Rectal smooth muscle tissue (tissue), 1 donor: ENCODE measurements around the gene USP50.
"Not testable (repeated sequence)": the region's sequence is repeated elsewhere in the genome, so short reads cannot be mapped to it uniquely, and the experiment has no call there.

Source experiments
- H3K27ac ChIP-seq: one replicate; pipeline ENCODE4 v1.7.0; 2013; ENCODE audit warnings: low read depth, low read length, inconsistent platforms
- H3K27me3 ChIP-seq: one replicate; pipeline ENCODE4 v1.7.0; 2013; ENCODE audit warnings: low read length; ENCODE audit not compliant: control insufficient read depth, insufficient read depth
- H3K36me3 ChIP-seq: one replicate; pipeline ENCODE4 v1.7.0; 2013; ENCODE audit warnings: low read length; ENCODE audit not compliant: control insufficient read depth, insufficient read depth
- H3K4me1 ChIP-seq: one replicate; pipeline ENCODE4 v1.7.0; 2013; ENCODE audit warnings: low read length; ENCODE audit not compliant: control insufficient read depth, insufficient read depth
- H3K4me3 ChIP-seq: one replicate; pipeline ENCODE4 v1.7.0; 2013; ENCODE audit warnings: low read length
- H3K9ac ChIP-seq: one replicate; pipeline ENCODE4 v1.7.0; 2013; ENCODE audit warnings: low read length

The USP50 gene

GRCh38 chr15:50546566-50546965 is at the start of gene USP50:
Gene USP50 (minus strand): TSS chr15:50546666. CDS start chr15:50546525, 141 bp downstream.
- Histone ChIP-seq H3K27ac (no peak within 1 kb of the TSS), H3K4me3 (no peak within 1 kb of the TSS)

GRCh38 chr15:50594311-50594710 is 47.8 kb upstream of the USP50 start:
- Histone ChIP-seq H3K4me1 (no peaks in the 10 kb centered on the region), H3K9ac (no peak overlapping the region), H3K27ac (no peak overlapping the region), H3K36me3 (peaks cover 6% of the 10 kb centered on the region), H3K4me3 (no peak overlapping the region), H3K27me3 (no peaks in the 10 kb centered on the region)

More at GRCh38 chr15:50546566-50546965, at the start of gene USP50:
- no peaks in the 10 kb centered on the region for H3K4me1 ChIP-seq
- no peaks in the 10 kb centered on the region for H3K27me3 ChIP-seq
- no peak within 1 kb of the TSS for H3K9ac ChIP-seq
- no peaks in the 10 kb centered on the region for H3K36me3 ChIP-seq

- H3K4me3 ChIP-seq: no peak overlapping the region
- no peaks in the 10 kb centered on the region for H3K27me3 ChIP-seq
- H3K4me1 ChIP-seq: no peaks in the 10 kb centered on the region
- no peak overlapping the region for H3K9ac ChIP-seq
- H3K27ac ChIP-seq: no peak overlapping the region
- peaks cover 6% of the 10 kb centered on the region for H3K36me3 ChIP-seq
These were observed 47.3 kb upstream of the USP50 start for GRCh38 chr15:50593761-50594160.

- H3K27me3 ChIP-seq: no peaks in the 10 kb centered on the region
- no peak overlapping the region for H3K27ac ChIP-seq
- peaks cover 3% of the 10 kb centered on the region for H3K36me3 ChIP-seq
- no peak overlapping the region for H3K9ac ChIP-seq
- H3K4me1 ChIP-seq: no peaks in the 10 kb centered on the region
- H3K4me3 ChIP-seq: no peak overlapping the region
These were observed 43.8 kb upstream of the USP50 start for GRCh38 chr15:50590288-50590687.

- no peak overlapping the region for H3K9ac ChIP-seq
- H3K36me3 ChIP-seq: peaks cover 15% of the 10 kb centered on the region
These were observed 31.0 kb upstream of the USP50 start for GRCh38 chr15:50577492-50577891.

GRCh38 chr15:50576166-50576565 is 29.7 kb upstream of the USP50 start:
- Histone ChIP-seq H3K9ac (no peak overlapping the region), H3K27me3 (no peaks in the 10 kb centered on the region), H3K4me1 (no peaks in the 10 kb centered on the region), H3K36me3 (peaks cover 10% of the 10 kb centered on the region), H3K27ac (no peak overlapping the region), H3K4me3 (no peak overlapping the region)

More at GRCh38 chr15:50577492-50577891, 31.0 kb upstream of the USP50 start:
- H3K27me3 ChIP-seq: no peaks in the 10 kb centered on the region
- no peaks in the 10 kb centered on the region for H3K4me1 ChIP-seq
- no peak overlapping the region for H3K27ac ChIP-seq
- H3K4me3 ChIP-seq: no peak overlapping the region

GRCh38 chr15:50573842-50574241 is 27.4 kb upstream of the USP50 start:
- H3K27me3 ChIP-seq, H3K4me1 ChIP-seq, H3K9ac ChIP-seq, H3K27ac ChIP-seq, H3K4me3 ChIP-seq, H3K36me3 ChIP-seq: not testable (repeated sequence)

- H3K36me3 ChIP-seq: peaks cover 11% of the 10 kb centered on the region
- H3K4me3 ChIP-seq: no peak overlapping the region
- H3K9ac ChIP-seq: no peak overlapping the region
- no peaks in the 10 kb centered on the region for H3K4me1 ChIP-seq
- no peak overlapping the region for H3K27ac ChIP-seq
- no peaks in the 10 kb centered on the region for H3K27me3 ChIP-seq
These were observed 17.3 kb upstream of the USP50 start for GRCh38 chr15:50563756-50564155.

- Histone ChIP-seq H3K27ac (no peak overlapping the region), H3K36me3 (peaks cover 11% of the 10 kb centered on the region), H3K27me3 (no peaks in the 10 kb centered on the region), H3K9ac (no peak overlapping the region), H3K4me3 (no peak overlapping the region), H3K4me1 (no peaks in the 10 kb centered on the region)
These were observed 16.5 kb upstream of the USP50 start for GRCh38 chr15:50562735-50563640.

GRCh38 chr15:50558012-50558411 is 11.5 kb upstream of the USP50 start:
- no peak overlapping the region for H3K9ac ChIP-seq
- no peak overlapping the region for H3K4me3 ChIP-seq
- H3K27me3 ChIP-seq: no peaks in the 10 kb centered on the region
- H3K27ac ChIP-seq: no peak overlapping the region
- no peaks in the 10 kb centered on the region for H3K4me1 ChIP-seq
- H3K36me3 ChIP-seq: peaks cover 12% of the 10 kb centered on the region

- H3K4me3 ChIP-seq: no peak overlapping the region
- peaks cover 8% of the 10 kb centered on the region for H3K36me3 ChIP-seq
- no peak overlapping the region for H3K27ac ChIP-seq
- no peaks in the 10 kb centered on the region for H3K27me3 ChIP-seq
- no peaks in the 10 kb centered on the region for H3K4me1 ChIP-seq
- H3K9ac ChIP-seq: no peak overlapping the region
These were observed 10.3 kb upstream of the USP50 start for GRCh38 chr15:50556642-50557371.

- Histone ChIP-seq H3K4me1 (no peaks in the 10 kb centered on the region), H3K27me3 (no peaks in the 10 kb centered on the region), H3K36me3 (peaks cover 2% of the 10 kb centered on the region), H3K9ac (no peak overlapping the region), H3K27ac (no peak overlapping the region), H3K4me3 (no peak overlapping the region)
These were observed 5.8 kb upstream of the USP50 start for GRCh38 chr15:50552238-50552637.
